ENCODE results near the gene TRHDE.

DNA sequence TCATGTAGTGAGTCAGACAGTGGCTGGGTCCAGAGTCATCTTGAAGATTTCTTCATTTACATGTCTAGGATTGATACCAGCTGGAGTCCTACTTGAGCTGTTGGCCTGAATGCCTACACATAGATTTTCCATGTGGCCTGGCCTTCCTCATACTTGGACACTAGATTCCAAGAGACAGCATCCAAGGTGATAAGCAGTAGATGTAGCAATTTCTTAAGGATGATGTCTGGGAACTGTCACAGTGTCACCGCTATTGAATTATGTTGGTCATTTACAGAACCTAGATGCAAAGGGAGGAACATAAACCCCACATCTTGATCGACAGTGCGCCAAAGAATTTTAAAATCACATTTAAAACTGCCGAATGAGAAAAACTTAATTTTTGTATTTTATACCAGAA is 412.3 kb downstream of the TRHDE start:
- TF ChIP-seq EZH2 (IDR thresholded peaks at IDR 0.05; ENCODE audit: borderline replicate concordance, low read depth, low read length, poor library complexity, severe bottlenecking): no peak
- no peak for TF ChIP-seq CTCF (conservative IDR thresholded peaks at IDR 0.05; ENCODE audit: low read depth, low read length)
